ENCODE data around the gene PGPEP1. TPM values are rescaled to one million over a fixed set of nuclear protein-coding genes. Genes with fewer than 3 reads are reported as not detected.

Gene PGPEP1
- total RNA-seq, 1 donor from 2014 or later = 5.6 TPM

GRCh38 chr19:18301718-18302111 lies 38.7 kb upstream of the PGPEP1 start:
- no peak overlapping the region for H3K4me3 Mint-ChIP-seq
- peak overlapping the region; percentile 74 for H3K27ac Mint-ChIP-seq
- no peaks in the 10 kb centered on the region for H3K9me3 Mint-ChIP-seq
- ChIA-PET POLR2A (interaction anchor here (5.8 to 6.8 kb wide), 2 partner anchors 11 to 22 kb away, joined by 533 to 669 read pairs; partner anchors contain the start of gene JUND), CTCF (interaction anchor here (5.2 kb wide), 1 partner anchor 21 kb away, joined by 100 read pairs; the partner anchor contains the start of gene JUND)
- no peak for ATAC-seq (ENCODE audit: low read depth)
- H3K36me3 Mint-ChIP-seq (ENCODE audit: low read depth) = peaks cover 2% of the 10 kb centered on the region
- no peak for DNase-seq
- H3K4me1 Mint-ChIP-seq = peaks cover 45% of the 10 kb centered on the region
- TF ChIP-seq, protein P1, sequence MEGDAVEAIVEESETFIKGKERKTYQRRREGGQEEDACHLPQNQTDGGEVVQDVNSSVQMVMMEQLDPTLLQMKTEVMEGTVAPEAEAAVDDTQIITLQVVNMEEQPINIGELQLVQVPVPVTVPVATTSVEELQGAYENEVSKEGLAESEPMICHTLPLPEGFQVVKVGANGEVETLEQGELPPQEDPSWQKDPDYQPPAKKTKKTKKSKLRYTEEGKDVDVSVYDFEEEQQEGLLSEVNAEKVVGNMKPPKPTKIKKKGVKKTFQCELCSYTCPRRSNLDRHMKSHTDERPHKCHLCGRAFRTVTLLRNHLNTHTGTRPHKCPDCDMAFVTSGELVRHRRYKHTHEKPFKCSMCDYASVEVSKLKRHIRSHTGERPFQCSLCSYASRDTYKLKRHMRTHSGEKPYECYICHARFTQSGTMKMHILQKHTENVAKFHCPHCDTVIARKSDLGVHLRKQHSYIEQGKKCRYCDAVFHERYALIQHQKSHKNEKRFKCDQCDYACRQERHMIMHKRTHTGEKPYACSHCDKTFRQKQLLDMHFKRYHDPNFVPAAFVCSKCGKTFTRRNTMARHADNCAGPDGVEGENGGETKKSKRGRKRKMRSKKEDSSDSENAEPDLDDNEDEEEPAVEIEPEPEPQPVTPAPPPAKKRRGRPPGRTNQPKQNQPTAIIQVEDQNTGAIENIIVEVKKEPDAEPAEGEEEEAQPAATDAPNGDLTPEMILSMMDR (IDR thresholded peaks at IDR 0.05) = no peak
- intact Hi-C loops (cut with micrococcal nuclease) = no loop called here
- no peaks in the 10 kb centered on the region for H3K27me3 Mint-ChIP-seq

- ATAC-seq (ENCODE audit: low read depth) (no peak), DNase-seq (no peak)
- Mint-ChIP-seq H3K36me3 (ENCODE audit: low read depth) (peaks cover 15% of the 10 kb centered on the region), H3K4me3 (peak overlapping the region; percentile 85), H3K27ac (peak overlapping the region; percentile 95), H3K4me1 (peaks cover 54% of the 10 kb centered on the region), H3K27me3 (no peaks in the 10 kb centered on the region), H3K9me3 (no peaks in the 10 kb centered on the region)
- CTCF ChIA-PET = interaction anchor here (0.5 to 5.2 kb wide), 6 partner anchors 12 to 107 kb away, joined by 3 to 100 read pairs (median 4); partner anchors contain the start of genes JUND and LSM4
- TF ChIP-seq, protein P1 (IDR thresholded peaks at IDR 0.05) = no peak
- POLR2A ChIA-PET = interaction anchor here (0.6 to 6.8 kb wide), 18 partner anchors 8 to 283 kb away, joined by 3 to 669 read pairs (median 6); partner anchors contain the start of genes JUND, LSM4 and RAB3A
- intact Hi-C loops (cut with micrococcal nuclease) = loop anchor here (1.0 kb wide), 1 partner anchor 10 kb away; no protein-coding TSS in a partner anchor
Observed at GRCh38 chr19:18304208-18304457, 36.3 kb upstream of the PGPEP1 start.

DNA sequence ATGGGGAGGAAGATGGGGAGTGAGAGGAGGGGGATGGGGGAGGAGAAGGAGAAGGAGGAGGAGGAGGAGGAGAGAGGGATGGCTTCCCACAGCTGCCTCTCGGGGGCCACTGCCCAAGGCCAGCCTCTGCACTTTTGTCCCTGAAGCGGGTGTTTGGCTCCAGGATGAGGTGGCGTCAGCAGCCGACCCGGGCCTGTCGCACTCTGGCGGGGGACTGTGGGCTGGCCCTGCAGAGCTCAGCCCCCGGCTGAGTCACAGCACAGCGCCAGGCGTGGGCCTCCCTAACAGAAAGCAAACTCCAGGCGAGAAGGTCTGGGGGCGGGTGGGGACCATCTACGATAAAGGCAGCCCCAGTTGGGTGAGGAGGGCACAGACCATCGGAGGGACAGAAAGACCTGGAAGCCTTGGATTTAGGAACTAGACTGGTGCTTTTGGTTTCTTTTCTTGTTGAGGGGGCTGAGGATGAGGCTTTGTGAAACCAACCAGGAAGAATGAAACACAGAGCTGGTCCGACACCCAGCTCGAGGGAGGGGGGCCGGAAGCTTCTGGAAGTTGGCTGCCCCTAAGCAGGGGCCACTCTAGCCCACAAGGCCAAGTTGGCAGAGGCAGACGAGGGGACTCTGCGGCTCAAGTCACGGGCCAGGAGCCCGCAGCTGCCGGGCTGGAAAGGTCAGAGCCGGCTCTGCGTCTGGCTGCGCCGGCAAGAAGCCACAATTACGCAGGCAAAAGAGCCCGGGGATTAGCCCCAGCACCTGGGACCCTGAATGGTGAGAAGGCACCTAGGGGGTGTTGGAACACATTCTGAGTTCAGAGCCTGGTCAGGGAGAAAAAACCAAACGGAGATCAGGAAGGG lies 35.7 kb upstream of the PGPEP1 start:
- intact Hi-C loops (cut with micrococcal nuclease) = loop anchor here (1.0 kb wide), 5 partner anchors 10 to 23 kb away; partner anchors contain the start of genes JUND and LSM4
- no peaks in the 10 kb centered on the region for H3K27me3 Mint-ChIP-seq
- ChIA-PET CTCF (interaction anchor here (0.5 to 5.2 kb wide), 8 partner anchors 12 to 107 kb away, joined by 3 to 100 read pairs (median 4); partner anchors contain the start of genes JUND and LSM4), POLR2A (interaction anchor here (0.5 to 6.8 kb wide), 25 partner anchors 8 to 283 kb away, joined by 3 to 669 read pairs (median 5); partner anchors contain the start of genes JUND, LRRC25, LSM4 and MPV17L2)
- H3K4me3 Mint-ChIP-seq = peak overlapping the region; percentile 85
- H3K27ac Mint-ChIP-seq = peak overlapping the region; percentile 95
- TF ChIP-seq, protein P1 (IDR thresholded peaks at IDR 0.05) = no peak
- DNase-seq = peak; percentile 74
- peaks cover 54% of the 10 kb centered on the region for H3K4me1 Mint-ChIP-seq
- H3K36me3 Mint-ChIP-seq (ENCODE audit: low read depth) = peaks cover 16% of the 10 kb centered on the region
- H3K9me3 Mint-ChIP-seq = no peaks in the 10 kb centered on the region
- peak; percentile 73 for ATAC-seq (ENCODE audit: low read depth)

DNA sequence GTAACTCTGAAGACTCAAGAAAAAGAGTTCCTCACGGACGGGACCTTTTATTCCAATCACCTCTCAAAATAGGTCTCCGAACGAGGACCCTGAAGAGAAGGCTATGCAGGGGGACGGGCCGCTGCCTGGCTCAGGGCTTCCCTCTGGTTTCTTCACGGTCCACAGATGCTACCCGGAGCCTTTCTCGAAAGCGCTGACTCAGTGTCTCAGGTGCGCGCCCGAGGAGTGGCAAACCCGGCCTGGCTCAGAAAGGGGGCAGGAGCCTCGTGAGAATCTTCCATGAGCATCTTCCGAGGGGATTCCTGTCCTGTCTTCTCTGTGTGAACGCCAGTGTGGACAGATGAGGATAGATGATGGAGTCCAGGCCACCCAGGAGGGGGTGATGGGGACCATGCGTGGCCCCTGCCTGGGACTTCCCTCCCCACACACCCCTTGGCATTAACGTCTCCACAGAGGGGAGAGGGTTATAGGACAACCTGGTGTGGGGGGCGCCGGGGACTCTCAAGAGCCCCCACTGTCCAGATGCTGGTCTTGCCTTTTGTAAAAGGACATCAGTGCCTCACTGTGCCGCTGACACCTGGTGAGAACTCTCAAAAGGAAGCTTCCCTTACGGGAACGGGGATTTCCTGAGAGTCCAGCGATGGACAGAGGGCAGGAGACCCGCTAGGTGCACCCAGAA lies 34.0 kb upstream of the PGPEP1 start:
- peak overlapping the region; percentile 61 for H3K4me3 Mint-ChIP-seq
- ChIA-PET CTCF (interaction anchor here (0.6 to 5.2 kb wide), 6 partner anchors 13 to 84 kb away, joined by 3 to 100 read pairs (median 5); partner anchors contain the start of genes JUND and LSM4), POLR2A (interaction anchor here (0.5 to 6.8 kb wide), 17 partner anchors 8 to 202 kb away, joined by 3 to 669 read pairs (median 8); partner anchors contain the start of genes IQCN, JUND and LSM4)
- TF ChIP-seq, protein P1 (IDR thresholded peaks at IDR 0.05) = no peak
- intact Hi-C loops (cut with micrococcal nuclease) = no loop called here
- no peaks in the 10 kb centered on the region for H3K27me3 Mint-ChIP-seq
- no peaks in the 10 kb centered on the region for H3K9me3 Mint-ChIP-seq
- H3K27ac Mint-ChIP-seq = peak overlapping the region; percentile 95
- ATAC-seq (ENCODE audit: low read depth) (no peak), DNase-seq (no peak)
- peaks cover 28% of the 10 kb centered on the region for H3K36me3 Mint-ChIP-seq (ENCODE audit: low read depth)
- H3K4me1 Mint-ChIP-seq = peaks cover 54% of the 10 kb centered on the region

Data from activated B cell treated with CpG ODN at 0.5 μM for 24 hours (primary cell).